ENCODE measurements around the gene KIRREL1. TPM values are rescaled to one million over a fixed set of nuclear protein-coding genes. Genes with fewer than 3 reads are reported as not detected.

KIRREL1 gene
- total RNA-seq, 4 donors from 2014 or later: 45.2 to 61.6 (median 49.2) TPM

DNA sequence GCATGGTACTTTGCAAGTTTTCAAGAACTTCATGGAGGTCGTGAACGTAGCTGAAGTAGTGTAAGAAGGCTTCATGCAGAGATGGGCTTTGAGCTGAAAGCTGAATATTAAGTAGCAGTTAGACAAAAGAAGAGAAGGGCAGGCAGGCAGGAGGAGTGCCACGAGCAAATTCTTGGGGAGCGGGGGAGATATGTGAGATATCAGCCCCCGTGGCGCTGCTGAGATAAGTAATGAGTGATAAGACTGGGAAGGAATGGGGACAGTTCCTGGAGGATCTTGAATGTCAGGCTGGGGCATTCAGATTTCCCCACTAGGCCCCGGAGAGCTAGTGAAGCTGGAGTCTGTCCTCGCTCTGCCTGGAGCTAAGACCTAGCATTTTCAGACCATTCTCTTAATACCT is 27.9 kb upstream of the KIRREL1 start:
- TF ChIP-seq, protein P1, sequence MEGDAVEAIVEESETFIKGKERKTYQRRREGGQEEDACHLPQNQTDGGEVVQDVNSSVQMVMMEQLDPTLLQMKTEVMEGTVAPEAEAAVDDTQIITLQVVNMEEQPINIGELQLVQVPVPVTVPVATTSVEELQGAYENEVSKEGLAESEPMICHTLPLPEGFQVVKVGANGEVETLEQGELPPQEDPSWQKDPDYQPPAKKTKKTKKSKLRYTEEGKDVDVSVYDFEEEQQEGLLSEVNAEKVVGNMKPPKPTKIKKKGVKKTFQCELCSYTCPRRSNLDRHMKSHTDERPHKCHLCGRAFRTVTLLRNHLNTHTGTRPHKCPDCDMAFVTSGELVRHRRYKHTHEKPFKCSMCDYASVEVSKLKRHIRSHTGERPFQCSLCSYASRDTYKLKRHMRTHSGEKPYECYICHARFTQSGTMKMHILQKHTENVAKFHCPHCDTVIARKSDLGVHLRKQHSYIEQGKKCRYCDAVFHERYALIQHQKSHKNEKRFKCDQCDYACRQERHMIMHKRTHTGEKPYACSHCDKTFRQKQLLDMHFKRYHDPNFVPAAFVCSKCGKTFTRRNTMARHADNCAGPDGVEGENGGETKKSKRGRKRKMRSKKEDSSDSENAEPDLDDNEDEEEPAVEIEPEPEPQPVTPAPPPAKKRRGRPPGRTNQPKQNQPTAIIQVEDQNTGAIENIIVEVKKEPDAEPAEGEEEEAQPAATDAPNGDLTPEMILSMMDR (IDR thresholded peaks at IDR 0.05; ENCODE audit: low read depth): no peak

DNA sequence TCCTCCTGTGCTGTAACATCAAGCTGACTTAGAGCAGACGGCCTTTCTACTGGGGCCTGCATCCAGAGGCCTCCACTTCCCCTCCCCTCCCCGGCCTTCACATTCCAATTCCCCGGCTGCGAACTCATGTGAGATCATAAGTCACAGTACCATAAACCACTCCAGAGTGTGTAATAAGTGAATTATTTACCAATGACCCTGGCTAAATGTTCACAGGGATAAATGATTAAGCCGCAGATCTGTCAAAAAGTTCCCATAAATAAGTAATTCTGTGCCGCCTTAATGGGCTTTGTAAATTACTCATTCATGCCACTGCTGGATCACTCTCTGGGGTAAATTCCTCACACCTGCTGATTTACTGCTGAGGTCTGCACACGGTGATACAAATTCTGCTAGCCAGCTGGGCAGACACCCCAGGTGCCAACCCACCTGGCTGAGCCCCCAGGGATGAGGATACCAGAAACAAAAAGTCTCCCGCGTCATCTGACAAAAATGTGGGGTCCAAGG is 27.4 kb upstream of the KIRREL1 start:
- TF ChIP-seq, protein P1 (IDR thresholded peaks at IDR 0.05; ENCODE audit: low read depth): no peak

- TF ChIP-seq, protein P1 (IDR thresholded peaks at IDR 0.05; ENCODE audit: low read depth): no peak
Observed at GRCh38 chr1:157967205-157967604, 26.2 kb upstream of the KIRREL1 start.

GRCh38 chr1:157968508-157968907 is 24.9 kb upstream of the KIRREL1 start:
- TF ChIP-seq, protein P1 (IDR thresholded peaks at IDR 0.05; ENCODE audit: low read depth): no peak

DNA sequence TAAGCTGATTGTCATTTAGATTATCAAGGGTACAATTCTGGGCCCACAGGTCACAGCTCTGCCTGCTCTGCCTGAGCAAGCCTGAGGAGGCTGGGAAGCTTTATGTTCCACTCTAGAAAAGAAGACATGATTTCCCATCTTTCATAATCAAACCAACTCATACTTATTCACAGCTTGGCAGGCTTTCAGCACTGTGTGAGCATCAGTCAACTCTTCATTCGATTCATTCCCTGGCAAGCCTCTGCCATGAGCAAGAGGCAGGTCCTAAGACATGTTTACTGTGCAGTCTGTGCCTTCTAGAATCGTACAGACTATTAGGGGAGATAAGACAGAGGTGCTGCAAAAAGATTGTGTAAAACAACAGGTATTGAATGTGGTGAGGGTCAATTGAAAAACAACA is 24.5 kb upstream of the KIRREL1 start:
- TF ChIP-seq, protein P1 (IDR thresholded peaks at IDR 0.05; ENCODE audit: low read depth): no peak

DNA sequence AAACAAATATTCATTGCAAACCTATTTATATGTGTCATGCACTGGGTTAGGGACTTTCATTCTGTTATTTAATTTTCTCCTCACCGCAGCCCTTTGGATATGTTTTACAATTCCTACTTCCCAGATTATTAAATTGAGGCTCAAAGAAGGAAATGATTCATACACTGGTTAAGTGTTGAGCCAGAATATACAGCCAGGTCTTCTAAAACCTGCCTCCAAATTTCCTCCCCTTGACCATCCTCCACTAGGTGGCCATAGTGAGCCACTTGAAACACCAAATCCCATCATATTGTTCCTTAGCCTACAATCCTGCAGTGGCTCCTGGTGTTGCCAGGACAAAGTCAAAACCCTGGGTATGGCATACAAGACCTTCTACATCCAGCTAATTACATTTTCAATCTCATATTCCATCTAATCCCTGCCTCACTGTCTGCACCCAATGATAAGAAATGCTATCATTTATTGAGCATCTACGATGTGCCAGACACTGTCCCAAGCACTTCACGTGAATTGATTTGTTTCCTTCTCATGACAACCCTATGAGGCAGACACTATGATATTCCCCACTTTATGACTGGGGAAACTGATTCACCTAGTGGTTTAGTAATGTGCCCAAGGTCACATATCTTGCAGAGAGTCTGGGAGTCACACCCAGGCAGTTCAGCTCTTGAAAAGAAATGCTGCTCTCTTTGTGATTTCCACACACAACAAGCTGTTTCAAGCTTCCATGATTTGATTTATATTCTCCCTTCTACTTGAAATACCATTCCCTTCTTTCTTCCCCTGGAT is 23.6 kb upstream of the KIRREL1 start:
- TF ChIP-seq, protein P1 (IDR thresholded peaks at IDR 0.05; ENCODE audit: low read depth): no peak

DNA sequence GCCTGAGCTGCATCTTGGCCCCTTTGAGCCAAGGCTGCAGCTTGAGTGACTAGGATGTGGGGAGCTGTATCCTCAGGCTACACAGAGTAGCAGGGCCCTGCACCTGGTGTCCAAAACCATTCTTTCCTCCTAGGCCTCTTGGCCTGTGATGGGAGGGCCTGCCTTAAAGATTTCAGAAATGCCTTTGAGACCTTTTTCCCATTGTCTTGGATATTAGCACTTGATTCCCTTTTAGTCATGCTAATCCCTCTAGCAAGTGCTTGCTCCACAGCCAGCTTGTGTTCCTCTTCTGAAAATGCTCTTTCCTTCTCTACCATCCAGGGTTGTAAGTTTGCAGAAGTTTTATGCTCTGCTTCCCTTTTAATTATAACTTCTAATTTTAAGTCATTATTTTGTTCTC is 21.7 kb upstream of the KIRREL1 start:
- TF ChIP-seq, protein P1 (IDR thresholded peaks at IDR 0.05; ENCODE audit: low read depth): no peak

All from subcutaneous adipose tissue (tissue), 4 donors.